Panc1 (cell line): ENCODE results near the gene MEGF6. TPM values are rescaled to one million over a fixed set of nuclear protein-coding genes. Genes with fewer than 3 reads are reported as not detected.

Experiments
- ATAC-seq: fragments of 200-7000 bp; cut with Tn5 transposase; 2 replicates; pipeline ENCODE4 v1.9.1; 2020; ENCODE audit warnings: mild to moderate bottlenecking, moderate library complexity
- BruUV-seq: library from RNA; stranded (reverse); fragments of 400-500 nt; replicated peaks from 2 replicates; lab custom pipeline; 2021; lab: Mats Ljungman, UMichigan
- CTCF ChIA-PET: fragments of 300-600 bp; sonication (Branson Sonifier 250); formaldehyde crosslinking; loops from one replicate; lab custom pipeline; 2022; ENCODE audit warnings: antibody characterized with exemption; lab: Charles Lee
- POLR2A ChIA-PET: fragments of 300-600 bp; sonication (Branson Sonifier 250); formaldehyde crosslinking; loops from one replicate; lab custom pipeline; 2022; ENCODE audit warnings: antibody characterized with exemption; lab: Charles Lee
- DNase-seq: peaks from one replicate; pipeline ENCODE4 v3.0.0-alpha.2; 2010; ENCODE audit warnings: low read depth, low spot score
- H3K27ac ChIP-seq: 2 replicates; pipeline ENCODE4 v1.5.1; 2011; ENCODE audit warnings: mild to moderate bottlenecking, low read length, inconsistent platforms
- H3K27me3 ChIP-seq: fragments of 200-500 bp; sonication (Bioruptor generic); 2 replicates; pipeline ENCODE4 v1.6.0; 2014; ENCODE audit warnings: low read length, inconsistent platforms; ENCODE audit not compliant: control insufficient read depth, insufficient read depth
- H3K36me3 ChIP-seq: fragments of 200-500 bp; sonication (Bioruptor generic); 2 replicates; pipeline ENCODE4 v1.5.1; 2014; ENCODE audit warnings: inconsistent platforms, mild to moderate bottlenecking, low read length, moderate library complexity; ENCODE audit not compliant: control insufficient read depth, insufficient read depth
- H3K4me1 ChIP-seq: 2 replicates; pipeline ENCODE4 v1.5.1; 2011; ENCODE audit warnings: inconsistent platforms, mild to moderate bottlenecking, low read length, moderate library complexity; ENCODE audit not compliant: control insufficient read depth, insufficient read depth
- H3K4me3 ChIP-seq, 2 experiments: 2 replicates each; pipeline ENCODE4 v1.5.1; 2011 to 2012; ENCODE audit warnings: low read depth in 2 of 2, low read length in 2 of 2, mild to moderate bottlenecking in 2 of 2, inconsistent platforms in 1 of 2, moderate library complexity in 1 of 2
- H3K9me3 ChIP-seq: fragments of 200-500 bp; sonication (Bioruptor generic); 2 replicates; pipeline ENCODE4 v1.5.1; 2014; ENCODE audit warnings: low read depth, mild to moderate bottlenecking, inconsistent platforms, low read length, moderate library complexity; ENCODE audit not compliant: control insufficient read depth, insufficient read depth
- POLR2AphosphoS5 ChIP-seq: IDR thresholded peaks from 2 replicates; pipeline ENCODE4 v1.6.1; 2012; ENCODE audit warnings: mild to moderate bottlenecking, low read depth, low read length, moderate library complexity
- SIN3A ChIP-seq: IDR thresholded peaks from 2 replicates; pipeline ENCODE4 v1.6.1; 2012; ENCODE audit warnings: low read depth, mild to moderate bottlenecking, low read length, moderate library complexity, borderline replicate concordance; ENCODE audit not compliant: insufficient read depth
- TCF7L2 ChIP-seq: IDR thresholded peaks from 2 replicates; pipeline ENCODE4 v1.6.1; 2011; ENCODE audit warnings: mild to moderate bottlenecking, low read depth, low read length, inconsistent platforms
- in situ Hi-C: cut with HindIII; loops from 2 replicates; pipeline ENCODE4 v1.10.0; 2016; ENCODE audit warnings: low sequenced_read_pairs, low pct_unique_long_range_greater_than_20kb
- intact Hi-C: fragments of 100-400 bp; cut with micrococcal nuclease; formaldehyde crosslinking; loops from one replicate; pipeline ENCODE4 v1.10.0; 2022; ENCODE audit not compliant: unreplicated experiment
- total RNA-seq: library from RNA; stranded (reverse); gene quantifications from one replicate; pipeline ENCODE4 v1.2.1, GENCODE V29; 2021; ENCODE audit not compliant: unreplicated experiment
- TF ChIP-seq, protein P1 (sequence below), 2 experiments: IDR thresholded peaks; 2 replicates each; pipeline ENCODE4 v1.6.1; 2011 to 2012; ENCODE audit warnings: low read depth in 2 of 2, control low read depth in 1 of 2, low read length in 1 of 2, mild to moderate bottlenecking in 1 of 2, moderate library complexity in 1 of 2; ENCODE audit not compliant: insufficient read depth in 1 of 2
- TF ChIP-seq, protein P2 (sequence below): fragments of 450-650 bp; IDR thresholded peaks from 2 replicates; pipeline ENCODE4 v1.5.1; 2017; ENCODE audit warnings: mild to moderate bottlenecking

MEGF6 gene
- total RNA-seq, 1 experiment from 2014 or later, result 32.6 TPM

- DNase-seq (no peak), ATAC-seq (no peak)
- in situ Hi-C loops (no loop called here), intact Hi-C loops (loop anchor here (10.0 kb wide), 1 partner anchor 66 kb away; no protein-coding TSS in a partner anchor)
- no peaks in the 10 kb centered on the region for H3K27me3 ChIP-seq
- no TSS peak for BruUV-seq
- POLR2A ChIA-PET, result no interaction called here
- H3K27ac ChIP-seq, result no peak overlapping the region
- H3K4me3 ChIP-seq, result no peak overlapping the region
- no peak for TF ChIP-seq POLR2AphosphoS5
- no peak for TF ChIP-seq TCF7L2
- TF ChIP-seq, protein P1, sequence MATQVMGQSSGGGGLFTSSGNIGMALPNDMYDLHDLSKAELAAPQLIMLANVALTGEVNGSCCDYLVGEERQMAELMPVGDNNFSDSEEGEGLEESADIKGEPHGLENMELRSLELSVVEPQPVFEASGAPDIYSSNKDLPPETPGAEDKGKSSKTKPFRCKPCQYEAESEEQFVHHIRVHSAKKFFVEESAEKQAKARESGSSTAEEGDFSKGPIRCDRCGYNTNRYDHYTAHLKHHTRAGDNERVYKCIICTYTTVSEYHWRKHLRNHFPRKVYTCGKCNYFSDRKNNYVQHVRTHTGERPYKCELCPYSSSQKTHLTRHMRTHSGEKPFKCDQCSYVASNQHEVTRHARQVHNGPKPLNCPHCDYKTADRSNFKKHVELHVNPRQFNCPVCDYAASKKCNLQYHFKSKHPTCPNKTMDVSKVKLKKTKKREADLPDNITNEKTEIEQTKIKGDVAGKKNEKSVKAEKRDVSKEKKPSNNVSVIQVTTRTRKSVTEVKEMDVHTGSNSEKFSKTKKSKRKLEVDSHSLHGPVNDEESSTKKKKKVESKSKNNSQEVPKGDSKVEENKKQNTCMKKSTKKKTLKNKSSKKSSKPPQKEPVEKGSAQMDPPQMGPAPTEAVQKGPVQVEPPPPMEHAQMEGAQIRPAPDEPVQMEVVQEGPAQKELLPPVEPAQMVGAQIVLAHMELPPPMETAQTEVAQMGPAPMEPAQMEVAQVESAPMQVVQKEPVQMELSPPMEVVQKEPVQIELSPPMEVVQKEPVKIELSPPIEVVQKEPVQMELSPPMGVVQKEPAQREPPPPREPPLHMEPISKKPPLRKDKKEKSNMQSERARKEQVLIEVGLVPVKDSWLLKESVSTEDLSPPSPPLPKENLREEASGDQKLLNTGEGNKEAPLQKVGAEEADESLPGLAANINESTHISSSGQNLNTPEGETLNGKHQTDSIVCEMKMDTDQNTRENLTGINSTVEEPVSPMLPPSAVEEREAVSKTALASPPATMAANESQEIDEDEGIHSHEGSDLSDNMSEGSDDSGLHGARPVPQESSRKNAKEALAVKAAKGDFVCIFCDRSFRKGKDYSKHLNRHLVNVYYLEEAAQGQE (IDR thresholded peaks at IDR 0.05; ENCODE audit: insufficient read depth in 1 of 2, low read depth in 2 of 2, low read length in 1 of 2), result no peak
- no peak for TF ChIP-seq SIN3A
- TF ChIP-seq, protein P2, sequence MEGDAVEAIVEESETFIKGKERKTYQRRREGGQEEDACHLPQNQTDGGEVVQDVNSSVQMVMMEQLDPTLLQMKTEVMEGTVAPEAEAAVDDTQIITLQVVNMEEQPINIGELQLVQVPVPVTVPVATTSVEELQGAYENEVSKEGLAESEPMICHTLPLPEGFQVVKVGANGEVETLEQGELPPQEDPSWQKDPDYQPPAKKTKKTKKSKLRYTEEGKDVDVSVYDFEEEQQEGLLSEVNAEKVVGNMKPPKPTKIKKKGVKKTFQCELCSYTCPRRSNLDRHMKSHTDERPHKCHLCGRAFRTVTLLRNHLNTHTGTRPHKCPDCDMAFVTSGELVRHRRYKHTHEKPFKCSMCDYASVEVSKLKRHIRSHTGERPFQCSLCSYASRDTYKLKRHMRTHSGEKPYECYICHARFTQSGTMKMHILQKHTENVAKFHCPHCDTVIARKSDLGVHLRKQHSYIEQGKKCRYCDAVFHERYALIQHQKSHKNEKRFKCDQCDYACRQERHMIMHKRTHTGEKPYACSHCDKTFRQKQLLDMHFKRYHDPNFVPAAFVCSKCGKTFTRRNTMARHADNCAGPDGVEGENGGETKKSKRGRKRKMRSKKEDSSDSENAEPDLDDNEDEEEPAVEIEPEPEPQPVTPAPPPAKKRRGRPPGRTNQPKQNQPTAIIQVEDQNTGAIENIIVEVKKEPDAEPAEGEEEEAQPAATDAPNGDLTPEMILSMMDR, result no peak
- H3K4me1 ChIP-seq, result peaks cover 20% of the 10 kb centered on the region
- H3K36me3 ChIP-seq, result no peaks in the 10 kb centered on the region
- no peaks in the 10 kb centered on the region for H3K9me3 ChIP-seq
- CTCF ChIA-PET, result no interaction called here
These were observed 112.3 kb downstream of the MEGF6 start for GRCh38 chr1:3498986-3499385.

GRCh38 chr1:3498246-3498930, 112.9 kb downstream of the MEGF6 start:
- in situ Hi-C loops (no loop called here), intact Hi-C loops (loop anchor here (10.0 kb wide), 1 partner anchor 66 kb away; no protein-coding TSS in a partner anchor)
- Histone ChIP-seq H3K9me3 (no peaks in the 10 kb centered on the region), H3K36me3 (no peaks in the 10 kb centered on the region), H3K4me3 (no peak overlapping the region), H3K4me1 (peaks cover 16% of the 10 kb centered on the region), H3K27me3 (no peaks in the 10 kb centered on the region), H3K27ac (no peak overlapping the region)
- no TSS peak for BruUV-seq
- DNase-seq (no peak), ATAC-seq (no peak)
- TF ChIP-seq, protein P1 (IDR thresholded peaks at IDR 0.05; ENCODE audit: insufficient read depth in 1 of 2, low read depth in 2 of 2, low read length in 1 of 2), result no peak
- TF ChIP-seq TCF7L2, result no peak
- no peak for TF ChIP-seq POLR2AphosphoS5
- TF ChIP-seq, protein P2, result no peak
- no peak for TF ChIP-seq SIN3A
- ChIA-PET POLR2A (no interaction called here), CTCF (no interaction called here)
